Testis (tissue), 2 donors: ENCODE data around the gene NKD1.

Experiments used
- POLR2A ChIP-seq: fragments of 450-650 bp; IDR thresholded peaks from one replicate; pipeline ENCODE4 v1.6.1; 2017; ENCODE audit warnings: antibody characterized with exemption, mild to moderate bottlenecking, moderate library complexity
- TF ChIP-seq, protein P1 (sequence below), 3 experiments: fragments of 450-650 bp in 2 of 3; fragments of 200-600 bp in 1 of 3; sonication (generic) in 1 of 3; IDR thresholded peaks; one replicate each; pipeline ENCODE4 v1.5.1; 2016 to 2019; ENCODE audit warnings: antibody characterized with exemption in 3 of 3, mild to moderate bottlenecking in 2 of 3, moderate library complexity in 1 of 3

DNA sequence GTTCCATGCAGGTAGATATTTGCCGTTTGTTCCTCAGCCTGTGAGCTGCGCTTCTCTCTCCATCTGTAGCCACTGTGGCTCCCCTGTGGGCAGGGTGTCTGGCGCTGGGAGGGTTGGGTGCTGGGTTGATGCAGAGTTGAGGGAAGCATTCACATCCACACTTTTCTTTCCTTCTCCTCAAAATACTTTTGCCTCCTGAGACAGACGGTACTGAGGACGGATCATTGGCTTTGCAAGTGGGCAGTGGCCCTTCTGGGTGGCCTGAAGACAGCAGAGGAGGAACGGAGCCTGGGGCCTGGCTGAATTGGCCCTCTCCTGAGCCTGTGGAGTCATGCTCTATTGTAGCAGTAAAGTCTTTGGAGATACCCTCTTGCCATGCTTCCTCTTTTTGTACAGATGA lies 43.0 kb downstream of the NKD1 start:
- no peak for TF ChIP-seq POLR2A
- TF ChIP-seq, protein P1, sequence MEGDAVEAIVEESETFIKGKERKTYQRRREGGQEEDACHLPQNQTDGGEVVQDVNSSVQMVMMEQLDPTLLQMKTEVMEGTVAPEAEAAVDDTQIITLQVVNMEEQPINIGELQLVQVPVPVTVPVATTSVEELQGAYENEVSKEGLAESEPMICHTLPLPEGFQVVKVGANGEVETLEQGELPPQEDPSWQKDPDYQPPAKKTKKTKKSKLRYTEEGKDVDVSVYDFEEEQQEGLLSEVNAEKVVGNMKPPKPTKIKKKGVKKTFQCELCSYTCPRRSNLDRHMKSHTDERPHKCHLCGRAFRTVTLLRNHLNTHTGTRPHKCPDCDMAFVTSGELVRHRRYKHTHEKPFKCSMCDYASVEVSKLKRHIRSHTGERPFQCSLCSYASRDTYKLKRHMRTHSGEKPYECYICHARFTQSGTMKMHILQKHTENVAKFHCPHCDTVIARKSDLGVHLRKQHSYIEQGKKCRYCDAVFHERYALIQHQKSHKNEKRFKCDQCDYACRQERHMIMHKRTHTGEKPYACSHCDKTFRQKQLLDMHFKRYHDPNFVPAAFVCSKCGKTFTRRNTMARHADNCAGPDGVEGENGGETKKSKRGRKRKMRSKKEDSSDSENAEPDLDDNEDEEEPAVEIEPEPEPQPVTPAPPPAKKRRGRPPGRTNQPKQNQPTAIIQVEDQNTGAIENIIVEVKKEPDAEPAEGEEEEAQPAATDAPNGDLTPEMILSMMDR (IDR thresholded peaks at IDR 0.05), result no peak
